A549 (cell line): ENCODE results near the gene TACR3.

ENCODE experiments used
- CHD2 ChIP-seq: fragments of 150-350 bp; IDR thresholded peaks from 2 replicates; pipeline ENCODE4 v1.6.1; 2014; ENCODE audit warnings: low read length; ENCODE audit not compliant: partially characterized antibody
- CTCF ChIP-seq: fragments of >200 bp; sonication (Bioruptor Twin); formaldehyde crosslinking; IDR thresholded peaks from 3 replicates; pipeline ENCODE4 v1.5.1; 2016
- EP300 ChIP-seq, 2 experiments: fragments of >200 bp; sonication (Bioruptor Twin); formaldehyde crosslinking; IDR thresholded peaks; 2 replicates in 1 of 2; 3 replicates in 1 of 2; pipeline ENCODE4 v1.6.1; 2016 to 2017
- FOSB ChIP-seq: fragments of 250-450 bp; sonication (Bioruptor Pico); IDR thresholded peaks from 2 replicates; pipeline ENCODE4 v1.5.0; 2020; ENCODE audit warnings: mild to moderate bottlenecking, moderate library complexity
- HEYL ChIP-seq: fragments of 250-450 bp; sonication (Bioruptor Pico); IDR thresholded peaks from 2 replicates; pipeline ENCODE4 v1.8.0; 2021; ENCODE audit warnings: mild to moderate bottlenecking, moderate library complexity
- HMGXB4 ChIP-seq: fragments of 250-450 bp; sonication (Bioruptor Pico); IDR thresholded peaks from 2 replicates; pipeline ENCODE4 v1.5.0; 2021; ENCODE audit warnings: mild to moderate bottlenecking, moderate library complexity, borderline replicate concordance
- MYC ChIP-seq: IDR thresholded peaks from 2 replicates; pipeline ENCODE4 v1.6.1; 2012; ENCODE audit warnings: mild to moderate bottlenecking, inconsistent platforms, low read length, improper control_type of control experiment, borderline replicate concordance
- NR3C1 ChIP-seq: fragments of >200 bp; sonication (Bioruptor Twin); formaldehyde crosslinking; IDR thresholded peaks from 3 replicates; pipeline ENCODE4 v1.6.1; 2017
- POLR2A ChIP-seq: IDR thresholded peaks from 2 replicates; pipeline ENCODE4 v1.6.1; 2012; ENCODE audit warnings: mild to moderate bottlenecking, low read length
- RCOR1 ChIP-seq: fragments of 150-350 bp; IDR thresholded peaks from 2 replicates; pipeline ENCODE4 v1.6.1; 2014; ENCODE audit warnings: antibody characterized with exemption, low read length, low read depth
- TF ChIP-seq, protein P1 (sequence below): fragments of 200-600 bp; sonication (generic); IDR thresholded peaks from 2 replicates; pipeline ENCODE4 v1.6.1; 2016; ENCODE audit warnings: antibody characterized with exemption, mild to moderate bottlenecking, moderate library complexity
- TF ChIP-seq, protein P2 (sequence below): fragments of 450-650 bp; IDR thresholded peaks from 2 replicates; pipeline ENCODE4 v1.6.1; 2014; ENCODE audit warnings: antibody characterized with exemption

DNA sequence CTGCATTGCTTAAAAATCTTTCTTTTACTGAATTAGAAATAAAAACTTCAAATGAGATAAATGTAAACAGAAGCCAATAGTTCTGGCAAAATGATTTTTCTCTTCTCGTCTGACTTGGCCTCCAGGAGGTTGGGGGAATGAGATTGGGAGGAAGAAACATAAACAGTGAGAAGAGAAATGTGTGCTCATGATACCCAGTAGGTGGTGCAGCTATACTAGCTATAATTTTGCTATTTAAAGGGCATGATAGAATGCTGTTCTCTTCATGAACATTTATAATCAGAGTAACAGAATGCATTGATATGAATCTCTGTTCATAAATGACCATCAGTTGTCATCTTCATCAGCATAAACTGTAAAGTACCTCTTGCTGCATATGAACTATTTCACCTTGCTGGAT is 85.5 kb downstream of the TACR3 start:
- TF ChIP-seq CHD2: no peak
- no peak for TF ChIP-seq HMGXB4 (CRISPR knock-in tag)
- TF ChIP-seq, protein P1, sequence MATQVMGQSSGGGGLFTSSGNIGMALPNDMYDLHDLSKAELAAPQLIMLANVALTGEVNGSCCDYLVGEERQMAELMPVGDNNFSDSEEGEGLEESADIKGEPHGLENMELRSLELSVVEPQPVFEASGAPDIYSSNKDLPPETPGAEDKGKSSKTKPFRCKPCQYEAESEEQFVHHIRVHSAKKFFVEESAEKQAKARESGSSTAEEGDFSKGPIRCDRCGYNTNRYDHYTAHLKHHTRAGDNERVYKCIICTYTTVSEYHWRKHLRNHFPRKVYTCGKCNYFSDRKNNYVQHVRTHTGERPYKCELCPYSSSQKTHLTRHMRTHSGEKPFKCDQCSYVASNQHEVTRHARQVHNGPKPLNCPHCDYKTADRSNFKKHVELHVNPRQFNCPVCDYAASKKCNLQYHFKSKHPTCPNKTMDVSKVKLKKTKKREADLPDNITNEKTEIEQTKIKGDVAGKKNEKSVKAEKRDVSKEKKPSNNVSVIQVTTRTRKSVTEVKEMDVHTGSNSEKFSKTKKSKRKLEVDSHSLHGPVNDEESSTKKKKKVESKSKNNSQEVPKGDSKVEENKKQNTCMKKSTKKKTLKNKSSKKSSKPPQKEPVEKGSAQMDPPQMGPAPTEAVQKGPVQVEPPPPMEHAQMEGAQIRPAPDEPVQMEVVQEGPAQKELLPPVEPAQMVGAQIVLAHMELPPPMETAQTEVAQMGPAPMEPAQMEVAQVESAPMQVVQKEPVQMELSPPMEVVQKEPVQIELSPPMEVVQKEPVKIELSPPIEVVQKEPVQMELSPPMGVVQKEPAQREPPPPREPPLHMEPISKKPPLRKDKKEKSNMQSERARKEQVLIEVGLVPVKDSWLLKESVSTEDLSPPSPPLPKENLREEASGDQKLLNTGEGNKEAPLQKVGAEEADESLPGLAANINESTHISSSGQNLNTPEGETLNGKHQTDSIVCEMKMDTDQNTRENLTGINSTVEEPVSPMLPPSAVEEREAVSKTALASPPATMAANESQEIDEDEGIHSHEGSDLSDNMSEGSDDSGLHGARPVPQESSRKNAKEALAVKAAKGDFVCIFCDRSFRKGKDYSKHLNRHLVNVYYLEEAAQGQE: no peak
- no peak for TF ChIP-seq FOSB (CRISPR knock-in tag)
- TF ChIP-seq CTCF: no peak
- TF ChIP-seq EP300 (IDR thresholded peaks at IDR 0.05): no peak
- TF ChIP-seq MYC: no peak
- TF ChIP-seq NR3C1: no peak
- no peak for TF ChIP-seq POLR2A
- no peak for TF ChIP-seq HEYL (CRISPR knock-in tag)
- TF ChIP-seq, protein P2, sequence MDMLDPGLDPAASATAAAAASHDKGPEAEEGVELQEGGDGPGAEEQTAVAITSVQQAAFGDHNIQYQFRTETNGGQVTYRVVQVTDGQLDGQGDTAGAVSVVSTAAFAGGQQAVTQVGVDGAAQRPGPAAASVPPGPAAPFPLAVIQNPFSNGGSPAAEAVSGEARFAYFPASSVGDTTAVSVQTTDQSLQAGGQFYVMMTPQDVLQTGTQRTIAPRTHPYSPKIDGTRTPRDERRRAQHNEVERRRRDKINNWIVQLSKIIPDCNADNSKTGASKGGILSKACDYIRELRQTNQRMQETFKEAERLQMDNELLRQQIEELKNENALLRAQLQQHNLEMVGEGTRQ: no peak
- no peak for TF ChIP-seq RCOR1
